Measurements from ENCODE around the gene OR1K1. TPM values are rescaled to one million over a fixed set of nuclear protein-coding genes. Genes with fewer than 3 reads are reported as not detected.
"Not testable (repeated sequence)": the region's sequence is repeated elsewhere in the genome, so short reads cannot be mapped to it uniquely, and the experiment has no call there.

OR1K1 gene
- polyA plus RNA-seq, 6 donors from 2014 or later = not detected

- Mint-ChIP-seq H3K4me3 (no peak overlapping the region), H3K27me3 (no peaks in the 10 kb centered on the region), H3K27ac (peak overlapping the region in 4 of 6 donors; percentile 24 to 78 (median 51)), H3K9me3 (no peaks in the 10 kb centered on the region), H3K36me3 (peaks cover 3 to 8% of the 10 kb centered on the region in 2 donors), H3K4me1 (peaks cover 19 to 34% (median 34%) of the 10 kb centered on the region in 3 donors)
- no peak for ATAC-seq (ENCODE audit: low read depth in 2 of 2)
- DNase-seq = no peak
Observed at GRCh38 chr9:122819791-122820489, 20.0 kb downstream of the OR1K1 start.

DNA sequence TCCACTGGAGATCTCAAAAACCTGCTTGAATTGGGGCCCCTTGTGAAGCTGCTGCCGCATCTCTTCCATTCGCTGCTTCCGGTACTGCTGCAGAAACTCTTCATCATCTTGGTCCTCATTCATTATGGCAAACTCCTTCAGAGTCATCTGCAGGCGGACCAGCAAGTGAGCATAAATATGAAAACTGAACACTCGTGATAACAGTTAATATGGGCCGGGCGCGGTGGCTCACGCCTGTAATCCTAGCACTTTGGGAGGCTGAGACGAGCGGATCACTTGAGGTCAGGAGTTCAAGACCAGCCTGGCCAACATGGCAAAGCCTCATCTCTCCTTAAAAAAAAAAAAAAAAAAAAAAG lies 20.5 kb downstream of the OR1K1 start:
- Mint-ChIP-seq H3K27me3 (no peaks in the 10 kb centered on the region), H3K4me1 (peaks cover 16 to 34% (median 30%) of the 10 kb centered on the region in 3 donors), H3K36me3 (peaks cover 3 to 8% of the 10 kb centered on the region in 2 donors), H3K27ac (peak overlapping the region in 2 of 6 donors; percentile 27 to 75), H3K9me3 (no peaks in the 10 kb centered on the region), H3K4me3 (no peak overlapping the region)
- ATAC-seq (ENCODE audit: low read depth in 2 of 2) (no peak), DNase-seq (no peak)

- peaks cover 3 to 8% of the 10 kb centered on the region in 2 donors for H3K36me3 Mint-ChIP-seq
- H3K9me3 Mint-ChIP-seq = no peaks in the 10 kb centered on the region
- peak overlapping the region in 5 of 6 donors; percentile 5 to 54 (median 51) for H3K27ac Mint-ChIP-seq
- H3K27me3 Mint-ChIP-seq = no peaks in the 10 kb centered on the region
- no peak for DNase-seq
- H3K4me1 Mint-ChIP-seq = peaks cover 14 to 33% (median 29%) of the 10 kb centered on the region in 3 donors
- no peak overlapping the region for H3K4me3 Mint-ChIP-seq
- ATAC-seq (ENCODE audit: low read depth in 2 of 2) = peak; percentile 70 to 75
Observed at GRCh38 chr9:122821278-122821943, 21.5 kb downstream of the OR1K1 start.

GRCh38 chr9:122822056-122822455 lies 22.1 kb downstream of the OR1K1 start:
- H3K27ac Mint-ChIP-seq = peak overlapping the region in 3 of 6 donors; percentile 38 to 74 (median 54)
- H3K4me1 Mint-ChIP-seq = peaks cover 17 to 33% (median 31%) of the 10 kb centered on the region in 3 donors
- H3K36me3 Mint-ChIP-seq = peaks cover 3 to 8% of the 10 kb centered on the region in 2 donors
- DNase-seq (no peak), ATAC-seq (ENCODE audit: low read depth in 2 of 2) (no peak)
- no peaks in the 10 kb centered on the region for H3K27me3 Mint-ChIP-seq
- H3K9me3 Mint-ChIP-seq = no peaks in the 10 kb centered on the region
- H3K4me3 Mint-ChIP-seq = no peak overlapping the region

GRCh38 chr9:122822938-122823337 lies 23.0 kb downstream of the OR1K1 start:
- DNase-seq (no peak), ATAC-seq (ENCODE audit: low read depth in 2 of 2) (no peak)
- Mint-ChIP-seq H3K36me3 (peaks cover 3 to 8% of the 10 kb centered on the region in 2 donors), H3K27me3 (no peaks in the 10 kb centered on the region), H3K4me3 (no peak overlapping the region), H3K4me1 (peaks cover 20 to 41% (median 39%) of the 10 kb centered on the region in 3 donors), H3K27ac (peak overlapping the region in 2 of 6 donors; percentile 11 to 54), H3K9me3 (no peaks in the 10 kb centered on the region)

GRCh38 chr9:122827761-122828093 lies 27.8 kb downstream of the OR1K1 start:
- Mint-ChIP-seq H3K9me3 (no peaks in the 10 kb centered on the region), H3K4me1 (peaks cover 14 to 42% (median 33%) of the 10 kb centered on the region in 3 donors), H3K27ac (peak overlapping the region; percentile 87 to 98 (median 94)), H3K36me3 (peaks cover 0 to 3% of the 10 kb centered on the region in 2 donors), H3K27me3 (no peaks in the 10 kb centered on the region), H3K4me3 (peak overlapping the region; percentile 94 to 100 (median 98))
- no peak for DNase-seq
- peak; percentile 3 to 5 for ATAC-seq (ENCODE audit: low read depth in 2 of 2)

- Mint-ChIP-seq H3K27ac (peak overlapping the region in 5 of 6 donors; percentile 87 to 98 (median 94)), H3K4me1 (peaks cover 14 to 42% (median 33%) of the 10 kb centered on the region in 3 donors), H3K4me3 (peak overlapping the region; percentile 94 to 100 (median 98))
- H3K27me3 Mint-ChIP-seq; ATAC-seq (ENCODE audit: low read depth in 2 of 2); H3K36me3 Mint-ChIP-seq; DNase-seq; H3K9me3 Mint-ChIP-seq: not testable (repeated sequence)
Observed at GRCh38 chr9:122828965-122829284, 29.0 kb downstream of the OR1K1 start.

- H3K27me3 Mint-ChIP-seq = no peaks in the 10 kb centered on the region
- no peak overlapping the region for H3K27ac Mint-ChIP-seq
- peak overlapping the region in 1 of 8 donors; percentile 47 for H3K4me3 Mint-ChIP-seq
- no peak for ATAC-seq (ENCODE audit: low read depth in 2 of 2)
- H3K9me3 Mint-ChIP-seq = no peaks in the 10 kb centered on the region
- H3K36me3 Mint-ChIP-seq = no peaks in the 10 kb centered on the region
- H3K4me1 Mint-ChIP-seq = peaks cover 14 to 28% (median 17%) of the 10 kb centered on the region in 3 donors
- DNase-seq = no peak
Observed at GRCh38 chr9:122832194-122832593, 32.3 kb downstream of the OR1K1 start.

- Mint-ChIP-seq H3K9me3 (no peaks in the 10 kb centered on the region), H3K27ac (peak overlapping the region in 4 of 6 donors; percentile 4 to 92 (median 41)), H3K4me3 (peak overlapping the region; percentile 40 to 85 (median 50)), H3K27me3 (no peaks in the 10 kb centered on the region), H3K36me3 (no peaks in the 10 kb centered on the region), H3K4me1 (peaks cover 9 to 11% (median 11%) of the 10 kb centered on the region in 3 donors)
- DNase-seq (no peak), ATAC-seq (ENCODE audit: low read depth in 2 of 2) (no peak)
Observed at GRCh38 chr9:122835313-122835731, 35.4 kb downstream of the OR1K1 start.

GRCh38 chr9:122837266-122837850 lies 37.4 kb downstream of the OR1K1 start:
- Mint-ChIP-seq H3K9me3 (no peaks in the 10 kb centered on the region), H3K36me3 (no peaks in the 10 kb centered on the region)

DNA sequence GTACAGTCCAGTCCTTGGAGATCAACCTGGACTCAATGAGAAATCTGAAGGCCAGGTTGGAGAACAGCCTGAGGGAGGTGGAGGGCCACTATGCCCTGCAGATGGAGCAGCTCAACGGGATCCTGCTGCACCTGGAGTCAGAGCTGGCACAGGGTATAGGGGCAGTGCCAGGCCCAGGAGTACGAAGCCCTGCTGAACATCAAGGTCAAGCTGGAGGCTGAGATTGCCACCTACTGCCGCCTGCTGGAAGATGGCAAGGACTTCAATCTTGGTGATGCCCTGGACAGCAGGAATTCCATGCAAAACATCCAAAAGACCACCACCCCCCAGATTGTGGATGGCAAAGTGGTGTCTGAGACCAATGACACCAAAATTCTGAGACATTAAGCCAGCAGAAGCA lies 38.5 kb downstream of the OR1K1 start:
- H3K27ac Mint-ChIP-seq; H3K9me3 Mint-ChIP-seq; H3K4me3 Mint-ChIP-seq; DNase-seq; ATAC-seq (ENCODE audit: low read depth in 2 of 2); H3K36me3 Mint-ChIP-seq; H3K27me3 Mint-ChIP-seq: not testable (repeated sequence)
- peaks cover 9 to 14% (median 11%) of the 10 kb centered on the region in 3 donors for H3K4me1 Mint-ChIP-seq

More at GRCh38 chr9:122837266-122837850, 37.4 kb downstream of the OR1K1 start:
- no peaks in the 10 kb centered on the region for H3K27me3 Mint-ChIP-seq
- no peak overlapping the region for H3K4me3 Mint-ChIP-seq
- ATAC-seq (ENCODE audit: low read depth in 2 of 2) (no peak), DNase-seq (no peak)
- H3K4me1 Mint-ChIP-seq = peaks cover 9 to 11% (median 11%) of the 10 kb centered on the region in 3 donors
- H3K27ac Mint-ChIP-seq = peak overlapping the region in 1 of 6 donors; percentile 33

DNA sequence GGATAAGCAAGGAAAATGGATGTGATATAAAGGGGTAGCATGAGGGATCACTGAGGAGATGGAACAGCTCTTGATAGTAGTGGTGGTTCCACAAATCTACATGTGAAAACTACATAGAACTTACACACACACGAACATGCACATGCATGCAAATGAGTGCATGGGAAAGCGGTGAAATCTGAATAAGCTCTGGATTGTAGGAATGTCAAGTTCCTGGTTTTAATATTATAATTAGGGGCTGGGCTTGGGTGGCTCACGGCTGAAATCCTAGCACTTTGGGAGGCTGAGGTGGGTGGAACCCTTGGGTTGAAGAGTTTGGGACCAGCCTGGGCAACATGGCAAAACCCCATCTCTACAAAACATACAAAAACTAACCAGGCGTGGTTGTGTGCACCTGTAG lies 41.6 kb downstream of the OR1K1 start:
- Mint-ChIP-seq H3K4me1 (peaks cover 0 to 3% (median 0%) of the 10 kb centered on the region in 3 donors), H3K27ac (peak overlapping the region in 1 of 6 donors; percentile 77), H3K36me3 (no peaks in the 10 kb centered on the region), H3K27me3 (no peaks in the 10 kb centered on the region), H3K9me3 (no peaks in the 10 kb centered on the region), H3K4me3 (no peak overlapping the region)
- no peak for DNase-seq
- no peak for ATAC-seq (ENCODE audit: low read depth in 2 of 2)

DNA sequence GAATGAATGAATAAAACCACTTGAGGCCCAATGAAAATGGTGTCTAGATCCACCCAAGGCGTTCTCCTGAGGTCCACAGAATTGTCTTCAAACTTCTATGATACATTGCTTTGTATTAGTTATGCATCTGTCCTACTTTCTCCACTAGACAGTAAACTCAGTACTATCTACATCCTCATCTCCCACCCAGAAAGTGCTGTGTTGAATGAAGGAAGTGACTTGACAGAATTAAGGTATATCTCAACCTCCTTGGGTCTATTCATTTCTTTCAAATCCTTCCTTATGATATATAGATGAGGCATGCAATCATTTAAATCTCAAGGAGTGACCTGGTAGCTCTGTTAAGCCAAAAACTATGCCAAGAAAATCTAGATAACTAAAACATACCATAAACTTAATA lies 44.2 kb downstream of the OR1K1 start:
- Mint-ChIP-seq H3K4me3 (no peak overlapping the region), H3K27me3 (no peaks in the 10 kb centered on the region), H3K27ac (no peak overlapping the region), H3K9me3 (no peaks in the 10 kb centered on the region), H3K4me1 (peaks cover 0 to 3% (median 0%) of the 10 kb centered on the region in 3 donors), H3K36me3 (no peaks in the 10 kb centered on the region)
- no peak for DNase-seq
- ATAC-seq (ENCODE audit: low read depth in 2 of 2) = no peak

DNA sequence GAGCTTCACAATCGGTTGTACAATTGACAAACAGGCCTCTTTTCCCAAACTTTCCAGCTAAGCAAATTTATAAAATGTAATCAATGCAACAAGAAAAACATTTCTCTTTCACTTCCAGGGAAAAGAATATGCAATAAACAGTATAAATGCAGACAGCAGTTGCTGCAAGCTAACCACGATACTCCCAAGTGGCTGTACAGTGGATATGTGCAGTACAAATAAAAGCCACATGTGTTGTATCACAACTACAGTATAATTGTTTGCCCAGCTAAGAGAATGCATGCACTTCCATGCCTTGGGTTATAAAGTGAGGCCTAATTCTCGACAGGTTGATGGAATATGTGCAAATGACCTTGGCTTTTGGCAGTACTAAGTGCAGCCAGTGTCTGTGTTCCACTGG lies 45.2 kb downstream of the OR1K1 start:
- Mint-ChIP-seq H3K27ac (no peak overlapping the region), H3K36me3 (peaks cover 0 to 5% of the 10 kb centered on the region in 2 donors), H3K9me3 (no peaks in the 10 kb centered on the region), H3K27me3 (no peaks in the 10 kb centered on the region), H3K4me1 (peaks cover 0 to 3% (median 0%) of the 10 kb centered on the region in 3 donors), H3K4me3 (no peak overlapping the region)
- ATAC-seq (ENCODE audit: low read depth in 2 of 2) (no peak), DNase-seq (no peak)
